Measurements from ENCODE around the gene IAH1.
A peak's percentile ranks its signal among the peaks of the same experiment; 100 is the strongest.

Gene IAH1

GRCh38 chr2:9474361-9475057 lies at the start of gene IAH1:
Gene IAH1, plus strand, starts transcription at chr2:9474551. Its CDS starts 16 bp downstream, at chr2:9474567.
- DNase-seq = peak; percentile 13 to 86 (median 68)

- no peak for DNase-seq
Observed at GRCh38 chr2:9428965-9429577, 45.3 kb upstream of the IAH1 start.

DNA sequence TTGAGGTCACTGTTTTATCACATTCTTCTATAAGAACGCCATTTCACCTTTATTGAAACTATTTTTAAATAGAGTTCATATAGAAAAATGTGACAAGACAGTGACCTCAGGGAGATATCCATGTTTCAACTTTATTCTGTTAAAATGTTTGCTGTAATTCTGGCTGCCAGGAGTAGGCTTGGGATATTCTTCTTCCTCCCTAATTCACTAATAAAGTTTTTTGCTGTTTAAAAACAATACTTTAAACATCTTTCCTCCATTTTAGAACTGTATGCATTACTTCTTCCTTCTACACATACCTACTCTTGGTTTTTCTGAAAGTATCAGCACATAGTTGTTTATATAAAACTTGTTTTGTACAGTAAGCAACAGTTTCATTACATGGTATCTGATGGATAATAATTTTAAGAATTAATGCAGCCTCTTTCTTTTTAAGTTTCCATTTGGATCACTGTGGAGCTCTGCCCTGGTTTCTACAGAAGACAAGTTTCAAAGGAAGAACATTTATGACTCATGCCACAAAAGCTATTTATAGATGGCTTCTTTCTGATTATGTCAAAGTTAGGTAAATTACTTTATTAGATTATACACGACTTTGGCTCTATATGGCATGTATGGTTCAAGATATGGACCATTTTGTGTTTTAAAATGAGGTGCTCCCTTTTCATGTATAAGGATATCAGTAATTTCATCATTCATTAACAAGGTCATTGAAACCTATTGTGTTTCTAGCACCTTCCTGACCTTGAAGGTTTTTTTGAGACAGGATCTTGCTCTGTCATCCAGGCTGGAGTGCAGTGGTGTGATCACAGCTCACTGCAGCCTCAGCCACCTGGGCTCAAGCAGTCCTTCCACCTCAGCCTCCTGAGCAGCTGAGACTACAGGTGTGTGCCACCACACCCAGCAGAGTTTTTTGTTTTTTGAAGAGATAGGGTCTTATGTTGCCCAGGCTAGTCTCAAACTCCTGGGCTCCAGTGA lies 43.7 kb upstream of the IAH1 start:
- DNase-seq = no peak

GRCh38 chr2:9434489-9434888 lies 39.9 kb upstream of the IAH1 start:
- no peak for DNase-seq

DNA sequence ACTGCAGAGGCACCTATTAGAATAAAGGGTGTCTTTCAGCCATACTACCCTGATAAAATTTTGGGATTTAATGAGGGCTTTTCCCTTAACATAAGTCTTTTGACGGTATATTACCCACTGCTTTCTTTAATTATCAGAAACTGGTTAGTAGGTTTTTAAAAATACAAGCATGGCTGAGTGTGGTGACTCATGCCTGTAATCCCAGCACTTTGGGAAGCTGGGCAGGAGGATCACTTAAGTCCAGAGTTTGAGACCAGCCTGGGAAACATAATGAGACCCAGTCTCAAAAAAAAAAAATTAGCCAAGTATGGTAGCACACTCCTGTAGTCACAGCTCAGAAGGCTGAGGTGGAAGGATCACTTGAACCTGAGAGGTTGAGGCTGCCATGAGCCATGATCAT lies 34.8 kb upstream of the IAH1 start:
- no peak for DNase-seq

DNA sequence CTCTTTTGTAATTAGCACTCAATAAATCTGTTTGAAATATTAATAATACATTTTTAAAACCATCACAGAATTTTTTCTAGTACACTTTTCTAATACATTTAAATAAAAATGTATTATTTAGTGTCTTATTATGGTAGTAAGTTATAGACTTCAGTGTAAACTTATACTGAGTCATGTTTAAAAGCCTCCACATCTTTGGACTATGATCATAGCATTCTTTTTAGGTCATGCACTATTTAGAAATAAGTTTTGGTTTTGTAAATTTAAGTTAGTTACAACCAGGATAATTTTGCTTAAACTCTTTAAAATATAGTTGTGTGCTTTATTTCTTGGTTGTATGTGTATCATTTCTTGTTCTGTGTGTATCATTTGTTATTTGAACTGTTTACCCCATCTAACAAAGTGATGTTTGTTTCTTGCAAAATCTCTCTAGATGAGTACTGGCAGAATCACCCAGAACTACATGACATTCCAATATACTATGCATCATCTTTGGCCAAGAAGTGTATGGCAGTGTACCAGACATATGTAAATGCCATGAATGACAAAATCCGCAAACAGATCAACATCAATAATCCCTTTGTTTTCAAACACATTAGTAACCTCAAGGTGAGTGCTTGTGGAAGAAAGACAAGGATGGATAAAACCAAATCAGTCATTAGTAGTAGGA lies 34.2 kb upstream of the IAH1 start:
- DNase-seq = no peak

DNA sequence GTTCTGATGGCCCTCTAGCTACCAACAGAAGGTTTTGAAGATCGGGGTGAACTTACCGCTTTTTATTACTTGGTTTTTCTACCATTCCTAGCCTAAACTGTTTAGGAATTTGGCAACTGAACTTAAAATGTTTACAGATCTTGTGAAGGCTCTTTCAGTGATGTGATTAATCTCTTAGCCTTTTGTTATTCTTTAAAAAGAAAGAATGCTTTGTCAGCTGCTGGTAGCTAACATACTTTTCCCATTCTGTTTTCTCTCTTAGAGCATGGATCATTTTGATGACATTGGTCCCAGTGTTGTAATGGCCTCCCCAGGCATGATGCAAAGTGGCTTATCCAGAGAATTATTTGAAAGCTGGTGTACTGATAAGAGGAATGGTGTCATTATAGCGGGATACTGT lies 32.8 kb upstream of the IAH1 start:
- peak in 1 of 14 donors; percentile 2 for DNase-seq

GRCh38 chr2:9443526-9443925 lies 30.8 kb upstream of the IAH1 start:
- no peak for DNase-seq

DNA sequence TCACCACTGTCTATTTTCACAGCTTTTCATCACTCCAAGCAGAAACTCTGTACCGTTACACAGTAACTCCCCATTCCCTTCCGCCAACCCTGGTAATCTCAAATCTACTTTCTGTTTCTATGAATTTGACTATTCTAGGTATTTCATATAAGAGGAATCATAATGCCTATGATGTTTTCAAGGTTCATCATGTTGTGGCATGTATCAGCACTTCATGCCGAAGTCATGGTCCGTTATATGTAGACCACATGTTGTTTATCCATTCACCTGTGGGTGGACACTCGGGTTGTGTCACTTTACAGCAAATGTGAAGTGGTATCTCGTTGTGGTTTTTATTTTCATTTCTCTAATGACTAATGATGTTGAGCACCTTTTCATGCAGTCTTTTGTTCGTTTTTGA lies 29.3 kb upstream of the IAH1 start:
- DNase-seq = no peak

- no peak for DNase-seq
Observed at GRCh38 chr2:9451231-9451630, 23.1 kb upstream of the IAH1 start.

- no peak for DNase-seq
Observed at GRCh38 chr2:9460441-9461017, 13.8 kb upstream of the IAH1 start.

GRCh38 chr2:9461079-9461478 lies 13.3 kb upstream of the IAH1 start:
- no peak for DNase-seq

- DNase-seq = no peak
Observed at GRCh38 chr2:9462313-9462712, 12.0 kb upstream of the IAH1 start.

GRCh38 chr2:9462886-9463697 lies 11.3 kb upstream of the IAH1 start:
- no peak for DNase-seq

GRCh38 chr2:9463698-9464034 lies 10.7 kb upstream of the IAH1 start:
- no peak for DNase-seq

DNA sequence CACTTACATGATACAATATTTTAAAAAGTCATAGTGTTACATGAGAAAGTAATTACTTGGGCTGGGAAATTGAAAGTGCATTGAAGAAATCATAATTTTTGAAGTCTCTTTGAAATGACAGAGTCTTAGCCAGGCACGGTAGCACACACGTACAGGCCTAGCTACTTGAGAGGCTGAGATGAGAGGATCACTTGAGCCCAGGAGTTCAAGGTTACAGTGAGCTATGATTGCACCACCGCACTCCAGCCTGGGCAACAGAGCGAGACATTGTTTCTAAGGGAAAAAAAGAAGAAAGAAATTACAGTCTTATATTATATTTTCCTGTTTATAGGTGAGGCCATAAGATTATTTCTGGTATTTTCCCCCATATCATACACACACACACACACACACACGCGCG lies 9.2 kb upstream of the IAH1 start:
- no peak for DNase-seq

DNA sequence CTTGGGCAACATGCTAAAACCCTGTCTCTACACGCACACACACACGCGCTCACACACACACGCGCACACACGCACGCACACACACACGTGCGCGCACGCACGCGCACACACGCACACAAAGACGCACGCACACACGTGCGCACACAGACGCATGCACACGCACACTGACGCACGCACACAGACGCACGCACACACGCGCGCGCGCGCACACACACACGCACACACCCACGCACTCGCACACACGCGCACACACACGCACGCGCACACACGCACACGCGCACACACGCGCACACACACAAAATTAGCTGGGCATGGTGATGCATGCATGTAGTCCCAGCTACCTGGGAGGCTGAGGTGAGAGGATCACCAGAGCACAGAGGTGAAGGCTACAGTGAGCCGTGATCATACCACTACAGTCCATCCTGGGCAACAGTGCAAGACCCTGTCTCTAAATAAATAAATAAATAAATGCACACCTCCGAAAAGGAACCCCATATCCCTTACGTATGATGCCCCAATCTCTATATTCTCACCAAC lies 8.1 kb upstream of the IAH1 start:
- DNase-seq = no peak

DNA sequence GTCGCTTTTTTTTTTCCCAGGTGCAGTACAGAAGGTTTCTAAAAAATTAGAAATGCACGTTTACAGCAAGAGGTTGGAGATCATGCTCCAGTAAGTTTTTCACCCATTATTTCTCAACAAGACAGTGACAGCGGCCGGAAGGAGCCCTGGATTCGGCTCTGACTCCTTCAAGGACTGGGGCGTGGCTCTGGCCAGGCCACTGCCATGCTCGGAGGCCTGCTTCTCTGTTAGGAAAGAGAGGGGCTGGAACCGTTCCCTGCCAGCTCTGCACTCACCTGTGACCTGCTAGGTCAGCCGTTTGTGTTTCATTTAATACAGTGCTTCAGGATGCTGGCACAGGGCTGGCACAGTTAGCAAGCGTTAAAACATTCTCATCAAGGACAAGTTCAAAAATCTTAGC lies 6.7 kb upstream of the IAH1 start:
- DNase-seq = no peak

GRCh38 chr2:9471206-9471605 lies 3.1 kb upstream of the IAH1 start:
- no peak for DNase-seq

DNA sequence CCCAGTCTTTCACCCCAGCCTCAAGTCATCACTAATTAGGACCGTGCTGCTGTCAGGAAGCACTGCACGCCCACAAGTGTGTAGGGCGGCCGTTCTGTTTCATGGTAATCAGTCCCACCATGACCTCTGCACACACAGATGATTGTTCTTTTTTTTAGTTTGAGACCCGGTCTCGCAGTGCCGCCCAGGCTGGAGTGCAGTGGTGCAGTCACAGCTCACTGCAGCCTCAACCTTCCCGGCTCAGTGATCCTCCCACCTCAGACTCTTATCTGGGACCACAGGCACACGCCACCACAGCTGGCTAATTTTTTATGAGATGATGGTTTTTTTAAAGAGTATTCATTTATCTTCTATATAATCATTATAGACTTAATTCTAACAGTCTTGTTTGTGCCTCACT lies 1.8 kb upstream of the IAH1 start:
- DNase-seq = no peak

DNA sequence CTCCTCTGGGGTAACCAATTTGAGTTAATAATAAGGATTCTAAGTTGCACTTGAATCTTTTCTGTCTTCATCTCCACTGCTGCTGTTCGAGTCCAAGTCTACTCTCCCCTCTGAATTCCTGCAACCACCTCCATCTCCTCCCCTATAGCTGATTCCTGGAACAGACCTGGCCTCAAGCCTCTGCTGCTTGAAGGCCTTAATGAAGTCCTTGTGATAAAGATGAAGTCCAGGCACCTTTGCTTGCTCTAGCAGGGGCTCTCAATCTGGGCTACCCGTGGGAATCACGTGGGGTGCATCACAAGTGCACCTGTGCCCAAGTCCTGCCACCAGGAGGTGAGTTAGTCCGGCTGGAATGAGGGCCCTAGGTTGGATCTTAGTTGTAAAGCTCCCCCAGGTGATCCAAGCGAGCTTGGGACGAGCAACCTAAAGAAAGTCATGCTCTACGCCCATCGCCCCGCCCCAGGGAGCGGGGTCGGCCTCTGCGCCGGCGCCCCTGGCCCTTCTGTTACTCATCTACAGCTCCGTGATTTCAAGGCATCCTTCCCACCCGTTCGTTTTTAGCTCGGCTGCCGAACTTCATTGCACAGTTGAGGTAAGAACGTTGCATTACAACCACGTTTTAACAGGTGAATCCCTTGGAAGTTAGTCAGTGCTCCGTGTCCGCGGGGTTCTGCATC lies 905 bp upstream of the IAH1 start:
- DNase-seq = peak in 1 of 14 donors; percentile 49

Data from C1 segment of cervical spinal cord (tissue), 14 donors.